CD4-positive, CD25-positive, alpha-beta regulatory T cell (primary cell): ENCODE data around the gene RPTOR. TPM values are rescaled to one million over a fixed set of nuclear protein-coding genes. Genes with fewer than 3 reads are reported as not detected.

Experiments
- ATAC-seq, 2 donors: fragments of 150-1000 bp; cut with Tn5 transposase; one replicate each; pipeline ENCODE4 v1.10.0; 2021; ENCODE audit warnings: low read depth in 2 of 2, moderate number of reproducible peaks in 2 of 2, moderate library complexity in 1 of 2
- DNase-seq, 3 donors: peaks; one replicate each; pipeline versions ENCODE4 v3.0.0 to v3.0.0-alpha.2; 2012 to 2022; ENCODE audit warnings: mixed read lengths in 1 of 3
- H3K27ac ChIP-seq: one replicate; pipeline ENCODE4 v1.7.0; 2013; ENCODE audit warnings: mild to moderate bottlenecking, low read length; ENCODE audit not compliant: insufficient read depth, poor library complexity, severe bottlenecking
- H3K27me3 ChIP-seq: one replicate; pipeline ENCODE4 v1.7.0; 2013; ENCODE audit warnings: low read length; ENCODE audit not compliant: control insufficient read depth, insufficient read depth
- H3K36me3 ChIP-seq: one replicate; pipeline ENCODE4 v1.7.0; 2013; ENCODE audit warnings: mild to moderate bottlenecking, low read length, moderate library complexity; ENCODE audit not compliant: control insufficient read depth, insufficient read depth
- H3K4me1 ChIP-seq: 2 replicates; pipeline ENCODE4 v1.7.0; 2013; ENCODE audit warnings: mild to moderate bottlenecking, low read length; ENCODE audit not compliant: insufficient read depth, control insufficient read depth, poor library complexity, severe bottlenecking
- H3K4me3 ChIP-seq: one replicate; pipeline ENCODE4 v1.7.0; 2013; ENCODE audit warnings: low read depth, mild to moderate bottlenecking, low read length, moderate library complexity
- H3K9me3 ChIP-seq, 2 experiments: 1 replicate in 1 of 2; 2 replicates in 1 of 2; pipeline ENCODE4 v1.7.0; 2013; ENCODE audit warnings: low read length in 2 of 2, mild to moderate bottlenecking in 1 of 2, moderate library complexity in 1 of 2; ENCODE audit not compliant: control insufficient read depth in 2 of 2
- H3K27ac Mint-ChIP-seq, 3 donors: one replicate each; pipeline ENCODE4 v1.8.0; 2020 to 2022; ENCODE audit warnings: mild to moderate bottlenecking in 3 of 3, mixed read lengths in 3 of 3, moderate library complexity in 2 of 3
- H3K27me3 Mint-ChIP-seq: one replicate; pipeline ENCODE4 v1.8.0; 2022; ENCODE audit warnings: mild to moderate bottlenecking, mixed read lengths
- H3K36me3 Mint-ChIP-seq: one replicate; pipeline ENCODE4 v1.8.0; 2020; ENCODE audit warnings: mixed read lengths
- H3K4me1 Mint-ChIP-seq, 4 donors: one replicate each; pipeline ENCODE4 v1.8.0; 2020 to 2022; ENCODE audit warnings: mixed read lengths in 4 of 4, mild to moderate bottlenecking in 1 of 4
- H3K4me3 Mint-ChIP-seq, 4 donors: one replicate each; pipeline ENCODE4 v1.8.0; 2020 to 2022; ENCODE audit warnings: mild to moderate bottlenecking in 4 of 4, mixed read lengths in 4 of 4, moderate library complexity in 3 of 4
- H3K9me3 Mint-ChIP-seq, 7 donors: one replicate each; pipeline ENCODE4 v1.8.0; 2020 to 2022; ENCODE audit warnings: mixed read lengths in 7 of 7, mild to moderate bottlenecking in 3 of 7, moderate library complexity in 2 of 7
- polyA plus RNA-seq, 4 donors: library from polyadenylated mRNA; unstranded; fragments of 300-500 nt; fragmentation: Illumina TruSeq; gene quantifications; one replicate each; pipeline ENCODE4 v1.2.3, GENCODE V29; 2021
- total RNA-seq: library from RNA; stranded (reverse); gene quantifications from one replicate; pipeline ENCODE4 v1.2.3, GENCODE V29; 2022

RPTOR gene
- total and polyA plus RNA-seq, 5 donors from 2014 or later: 4.7 to 70.1 (median 8.2) TPM

DNA sequence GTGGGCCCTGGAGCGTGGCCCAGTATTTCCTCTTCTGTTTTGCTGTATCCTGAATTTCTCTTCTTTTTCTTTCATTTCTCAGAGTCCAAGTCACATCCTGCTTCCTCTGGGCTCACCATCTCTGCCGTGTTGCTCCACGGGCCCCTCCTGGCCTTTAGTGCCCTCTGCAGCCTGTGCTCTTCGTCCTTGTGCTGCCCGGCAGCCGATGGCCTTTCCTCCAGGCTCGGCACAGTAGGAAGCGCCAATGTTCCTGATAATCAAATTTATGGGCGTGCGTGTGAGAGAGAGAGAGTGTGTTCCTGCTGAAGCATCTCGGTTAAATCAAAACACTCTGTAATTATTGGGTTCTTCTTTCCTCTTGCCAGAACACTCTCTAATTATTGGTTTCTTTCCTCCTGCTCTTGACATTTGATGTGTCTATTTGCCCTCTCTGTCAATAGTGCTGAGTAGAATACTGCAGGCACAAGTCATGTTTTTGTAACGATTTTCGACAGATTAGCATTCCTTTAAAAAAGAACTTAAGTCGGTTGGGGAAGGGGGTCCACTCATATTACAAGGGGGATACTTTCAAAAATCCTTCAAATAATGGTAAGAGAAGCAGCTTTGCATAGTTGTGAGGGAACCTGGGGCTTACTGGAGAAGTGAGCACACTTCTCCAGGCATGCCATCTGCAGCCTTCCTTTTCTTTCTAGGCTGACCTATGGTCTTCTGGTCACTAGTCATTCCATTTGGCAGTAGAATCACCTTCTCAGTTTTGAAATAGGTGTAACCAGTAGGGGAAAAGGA is 126.6 kb downstream of the RPTOR start:
- H3K27ac ChIP-seq: no peak overlapping the region
- no peaks in the 10 kb centered on the region for H3K9me3 ChIP-seq
- Mint-ChIP-seq H3K4me1 (peaks cover 26 to 75% (median 51%) of the 10 kb centered on the region in 4 donors), H3K9me3 (peaks cover 0 to 2% (median 0%) of the 10 kb centered on the region in 7 donors), H3K36me3 (peaks cover 27% of the 10 kb centered on the region), H3K27ac (peak overlapping the region in 1 of 3 donors; percentile 86), H3K4me3 (no peak overlapping the region), H3K27me3 (no peaks in the 10 kb centered on the region)
- no peaks in the 10 kb centered on the region for H3K36me3 ChIP-seq
- H3K27me3 ChIP-seq: no peaks in the 10 kb centered on the region
- no peak for ATAC-seq
- DNase-seq: no peak
- no peak overlapping the region for H3K4me3 ChIP-seq
- H3K4me1 ChIP-seq: peaks cover 40% of the 10 kb centered on the region

DNA sequence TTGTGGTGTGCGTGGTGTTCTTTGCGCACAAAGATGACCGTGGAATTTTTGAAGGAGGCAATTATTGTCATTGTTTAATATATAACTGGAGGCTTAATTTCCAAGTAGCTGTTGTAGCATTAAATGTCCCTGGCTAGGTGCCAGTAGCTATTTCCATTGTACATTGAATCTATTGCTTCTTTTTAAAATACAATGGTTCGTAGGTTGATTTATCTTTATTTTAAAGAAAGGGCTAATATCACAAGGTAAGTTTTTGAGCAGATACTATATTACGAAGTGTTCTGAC is 127.1 kb downstream of the RPTOR start:
- no peak for DNase-seq
- no peak overlapping the region for H3K27ac Mint-ChIP-seq
- no peaks in the 10 kb centered on the region for H3K27me3 Mint-ChIP-seq

DNA sequence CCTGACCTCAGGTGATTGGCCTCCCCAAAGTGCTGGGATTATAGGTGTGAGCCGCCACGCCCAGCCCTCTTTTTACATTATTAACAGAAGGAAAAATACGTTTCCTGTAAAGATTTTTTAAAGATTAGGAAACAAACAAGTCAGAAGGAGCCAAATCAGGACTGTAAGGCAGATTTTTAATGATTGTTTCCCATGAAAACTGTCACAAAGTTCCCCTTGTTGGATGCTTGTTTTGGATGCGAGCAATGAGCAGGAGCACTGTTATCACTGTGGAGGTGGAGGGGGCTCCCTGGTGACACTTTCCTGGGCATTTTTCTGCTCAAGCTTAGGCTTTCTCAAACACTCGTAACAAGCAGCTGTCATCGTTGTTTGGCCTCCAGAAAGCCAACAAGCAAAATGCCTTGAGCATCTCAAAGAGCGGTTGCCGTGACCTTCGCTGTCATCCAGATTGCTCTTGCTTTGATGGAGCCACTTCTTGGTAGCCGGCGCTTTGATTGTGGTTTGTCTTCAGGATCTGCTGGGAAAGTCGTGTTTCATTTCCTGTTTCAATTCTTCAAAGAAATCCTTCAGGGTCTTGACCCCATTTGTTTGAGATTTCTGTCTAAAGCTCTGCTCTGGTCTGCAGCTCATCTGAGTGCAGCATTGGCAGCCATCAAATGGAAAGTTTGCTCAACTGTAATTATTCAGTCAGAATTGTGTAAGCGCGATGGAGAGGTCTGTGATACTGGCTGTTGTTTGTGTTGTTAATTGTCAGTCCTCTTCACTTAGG is 128.7 kb downstream of the RPTOR start:
- Mint-ChIP-seq H3K27ac (peak overlapping the region in 2 of 3 donors; percentile 16 to 60), H3K9me3 (peaks cover 0 to 2% (median 0%) of the 10 kb centered on the region in 7 donors), H3K4me1 (peaks cover 18 to 72% (median 41%) of the 10 kb centered on the region in 4 donors), H3K27me3 (no peaks in the 10 kb centered on the region), H3K36me3 (peaks cover 33% of the 10 kb centered on the region), H3K4me3 (peak overlapping the region in 2 of 4 donors; percentile 39 to 49)
- DNase-seq: peak in 1 of 3 donors; percentile 74
- Histone ChIP-seq H3K27me3 (no peaks in the 10 kb centered on the region), H3K36me3 (no peaks in the 10 kb centered on the region), H3K27ac (no peak overlapping the region), H3K4me3 (peak overlapping the region; percentile 7), H3K9me3 (no peaks in the 10 kb centered on the region), H3K4me1 (peaks cover 19% of the 10 kb centered on the region)
- no peak for ATAC-seq

More for the DNA sequence above, 127.1 kb downstream of the RPTOR start:
- Mint-ChIP-seq H3K36me3 (peaks cover 27% of the 10 kb centered on the region), H3K4me1 (peaks cover 25 to 73% (median 47%) of the 10 kb centered on the region in 4 donors), H3K4me3 (no peak overlapping the region), H3K9me3 (peaks cover 0 to 2% (median 0%) of the 10 kb centered on the region in 7 donors)
- ATAC-seq: no peak
- no peaks in the 10 kb centered on the region for H3K36me3 ChIP-seq
- H3K27ac ChIP-seq: no peak overlapping the region
- H3K4me3 ChIP-seq: no peak overlapping the region
- no peaks in the 10 kb centered on the region for H3K27me3 ChIP-seq
- H3K4me1 ChIP-seq: peaks cover 34% of the 10 kb centered on the region
- H3K9me3 ChIP-seq: no peaks in the 10 kb centered on the region

DNA sequence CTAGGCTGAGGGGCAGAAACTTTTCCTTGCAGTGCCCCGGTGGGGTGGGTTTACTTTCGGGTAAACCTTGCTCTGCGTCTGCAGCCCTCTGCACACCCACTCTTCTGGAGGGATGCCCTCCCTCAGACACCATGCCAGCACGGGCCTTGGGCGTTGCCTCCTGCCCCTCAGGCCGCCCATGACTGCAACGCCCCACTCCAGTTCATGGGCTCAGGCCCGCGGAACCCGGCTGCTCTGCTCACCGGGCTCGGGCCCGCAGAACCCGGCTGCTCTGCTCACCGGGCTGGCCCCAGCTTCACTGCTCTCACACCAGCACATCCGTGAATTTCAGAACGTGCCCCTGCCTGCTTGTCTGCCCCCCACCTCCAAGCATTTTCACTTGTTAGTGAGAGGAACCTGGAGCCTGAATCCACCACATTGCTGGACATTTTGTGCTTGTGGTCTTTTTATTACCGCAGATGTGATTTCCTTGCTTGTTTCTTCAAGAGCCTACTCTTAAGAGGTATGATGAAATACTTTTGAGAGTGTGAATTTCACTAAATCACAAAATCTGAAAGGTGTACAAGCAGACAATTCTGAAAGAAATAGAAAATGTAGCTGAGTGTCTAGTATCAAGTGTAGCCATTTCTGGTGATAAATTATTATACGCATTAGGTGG is 130.9 kb downstream of the RPTOR start:
- ATAC-seq: no peak
- H3K4me3 ChIP-seq: no peak overlapping the region
- no peaks in the 10 kb centered on the region for H3K36me3 ChIP-seq
- H3K9me3 ChIP-seq: no peaks in the 10 kb centered on the region
- Mint-ChIP-seq H3K27ac (peak overlapping the region in 1 of 3 donors; percentile 30), H3K4me1 (peaks cover 15 to 74% (median 28%) of the 10 kb centered on the region in 4 donors), H3K36me3 (peaks cover 29% of the 10 kb centered on the region), H3K9me3 (peaks cover 0 to 2% (median 0%) of the 10 kb centered on the region in 7 donors), H3K4me3 (no peak overlapping the region), H3K27me3 (no peaks in the 10 kb centered on the region)
- H3K27me3 ChIP-seq: no peaks in the 10 kb centered on the region
- H3K27ac ChIP-seq: no peak overlapping the region
- H3K4me1 ChIP-seq: peaks cover 12% of the 10 kb centered on the region
- no peak for DNase-seq

DNA sequence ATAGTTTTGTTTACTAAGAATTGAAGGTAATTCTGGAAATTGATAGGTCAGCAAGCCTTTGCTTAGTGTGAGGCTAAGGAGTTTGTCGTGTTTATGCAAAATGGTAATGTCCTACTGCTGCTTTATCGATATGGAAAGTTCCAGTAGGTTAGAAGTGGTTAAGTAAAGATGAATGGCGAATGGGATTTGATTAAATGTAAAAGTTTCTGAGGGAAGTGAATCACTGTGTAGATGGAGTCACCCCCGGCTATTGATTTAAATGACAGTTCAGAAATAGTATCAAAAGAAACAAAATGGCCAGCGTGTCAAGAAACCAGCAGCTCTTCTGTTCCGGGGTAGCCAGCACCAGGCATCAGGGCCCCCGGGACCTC is 131.4 kb downstream of the RPTOR start:
- DNase-seq (no peak), ATAC-seq (no peak)
- Mint-ChIP-seq H3K27me3 (no peaks in the 10 kb centered on the region), H3K4me1 (peaks cover 15 to 69% (median 29%) of the 10 kb centered on the region in 4 donors), H3K36me3 (peaks cover 27% of the 10 kb centered on the region), H3K27ac (peak overlapping the region in 1 of 3 donors; percentile 30), H3K4me3 (no peak overlapping the region), H3K9me3 (peaks cover 0 to 1% (median 0%) of the 10 kb centered on the region in 7 donors)
- Histone ChIP-seq H3K4me3 (no peak overlapping the region), H3K4me1 (peaks cover 12% of the 10 kb centered on the region), H3K9me3 (no peaks in the 10 kb centered on the region), H3K27me3 (no peaks in the 10 kb centered on the region), H3K36me3 (no peaks in the 10 kb centered on the region), H3K27ac (no peak overlapping the region)

DNA sequence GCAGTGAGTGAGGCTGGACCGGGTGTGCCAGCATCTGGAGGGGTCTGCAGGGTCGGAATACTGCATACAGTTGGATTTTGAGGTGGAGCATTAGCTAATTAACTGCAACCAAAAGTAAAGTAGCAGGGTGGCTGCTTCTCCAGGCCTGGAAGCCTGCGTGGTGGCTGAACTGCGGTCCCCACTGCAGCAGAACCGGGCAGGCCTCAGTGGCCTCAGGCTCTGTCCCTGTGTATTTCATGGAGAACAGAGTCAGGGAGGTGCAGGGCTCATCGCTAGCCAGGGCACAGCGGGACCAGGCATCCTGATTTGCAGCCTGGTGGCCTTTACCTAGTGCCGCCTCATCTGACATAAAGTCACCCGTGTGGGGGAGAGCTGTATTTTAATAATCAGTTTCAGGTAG is 131.9 kb downstream of the RPTOR start:
- no peaks in the 10 kb centered on the region for H3K9me3 ChIP-seq
- peaks cover 0 to 1% (median 0%) of the 10 kb centered on the region in 7 donors for H3K9me3 Mint-ChIP-seq
- peaks cover 12% of the 10 kb centered on the region for H3K4me1 ChIP-seq
- H3K27ac ChIP-seq: no peak overlapping the region
- no peaks in the 10 kb centered on the region for H3K36me3 ChIP-seq
- H3K27ac Mint-ChIP-seq: peak overlapping the region in 1 of 3 donors; percentile 30
- peaks cover 22% of the 10 kb centered on the region for H3K36me3 Mint-ChIP-seq
- DNase-seq (no peak), ATAC-seq (no peak)
- H3K4me3 ChIP-seq: no peak overlapping the region
- H3K27me3 ChIP-seq: no peaks in the 10 kb centered on the region
- peaks cover 15 to 65% (median 29%) of the 10 kb centered on the region in 4 donors for H3K4me1 Mint-ChIP-seq
- H3K27me3 Mint-ChIP-seq: no peaks in the 10 kb centered on the region
- no peak overlapping the region for H3K4me3 Mint-ChIP-seq

DNA sequence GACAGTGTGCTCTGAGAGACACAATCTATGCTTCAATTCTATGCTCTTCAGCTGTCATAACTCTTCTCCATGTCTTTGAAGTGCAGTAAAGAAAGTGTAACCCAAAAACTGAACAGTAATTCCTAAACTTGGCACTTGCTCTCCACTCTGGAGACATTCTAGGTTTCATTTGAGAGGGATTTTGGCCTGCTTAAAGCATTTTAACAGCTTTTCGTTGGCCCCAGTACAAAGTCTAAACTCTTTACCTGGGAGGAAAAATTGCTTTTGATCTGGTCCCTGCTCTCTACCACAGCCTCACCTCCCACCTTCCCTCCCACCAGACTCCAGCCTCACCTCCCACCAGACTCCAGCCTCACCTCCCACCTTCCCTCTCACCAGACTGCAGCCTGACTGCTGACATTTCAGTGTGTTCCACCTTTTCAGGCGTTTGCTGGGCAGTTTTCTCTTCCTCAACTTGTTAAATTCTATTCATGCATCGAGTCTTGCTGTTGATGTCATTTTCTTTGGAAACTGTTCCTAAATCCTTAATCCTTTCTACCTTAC is 132.6 kb downstream of the RPTOR start:
- Histone ChIP-seq H3K4me1 (peaks cover 12% of the 10 kb centered on the region), H3K27ac (no peak overlapping the region), H3K36me3 (no peaks in the 10 kb centered on the region), H3K4me3 (no peak overlapping the region), H3K27me3 (no peaks in the 10 kb centered on the region), H3K9me3 (no peaks in the 10 kb centered on the region)
- Mint-ChIP-seq H3K27ac (peak overlapping the region in 1 of 3 donors; percentile 84), H3K4me3 (no peak overlapping the region), H3K27me3 (no peaks in the 10 kb centered on the region), H3K9me3 (peaks cover 0 to 1% (median 0%) of the 10 kb centered on the region in 7 donors), H3K36me3 (peaks cover 20% of the 10 kb centered on the region), H3K4me1 (peaks cover 15 to 65% (median 30%) of the 10 kb centered on the region in 4 donors)
- DNase-seq (no peak), ATAC-seq (no peak)
